ENCODE results near the gene PNKD.

PNKD gene

GRCh38 chr2:218345491-218346236, 75.3 kb downstream of the PNKD start:
- no peak for DNase-seq

DNA sequence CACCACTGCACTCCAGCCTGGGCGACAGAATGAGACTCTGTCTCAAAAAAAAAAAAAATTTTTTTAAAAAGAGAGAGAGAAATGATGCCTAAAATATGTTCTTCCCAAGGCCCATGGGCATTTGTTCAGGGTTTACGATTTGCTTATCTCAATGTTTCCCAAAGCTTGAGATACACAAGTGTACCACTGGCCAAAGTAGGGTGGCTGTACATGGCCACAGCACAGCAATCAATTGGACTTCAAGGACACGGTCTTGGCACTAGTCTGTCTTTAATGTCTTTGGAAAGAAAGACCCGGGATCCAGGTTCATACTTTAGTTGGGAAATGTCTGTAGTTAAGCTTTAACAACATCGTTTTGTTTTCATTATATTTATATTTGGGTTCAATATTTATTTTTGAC, 76.9 kb downstream of the PNKD start:
- no peak for DNase-seq

GRCh38 chr2:218354045-218354444, 83.7 kb downstream of the PNKD start:
- DNase-seq: no peak

DNA sequence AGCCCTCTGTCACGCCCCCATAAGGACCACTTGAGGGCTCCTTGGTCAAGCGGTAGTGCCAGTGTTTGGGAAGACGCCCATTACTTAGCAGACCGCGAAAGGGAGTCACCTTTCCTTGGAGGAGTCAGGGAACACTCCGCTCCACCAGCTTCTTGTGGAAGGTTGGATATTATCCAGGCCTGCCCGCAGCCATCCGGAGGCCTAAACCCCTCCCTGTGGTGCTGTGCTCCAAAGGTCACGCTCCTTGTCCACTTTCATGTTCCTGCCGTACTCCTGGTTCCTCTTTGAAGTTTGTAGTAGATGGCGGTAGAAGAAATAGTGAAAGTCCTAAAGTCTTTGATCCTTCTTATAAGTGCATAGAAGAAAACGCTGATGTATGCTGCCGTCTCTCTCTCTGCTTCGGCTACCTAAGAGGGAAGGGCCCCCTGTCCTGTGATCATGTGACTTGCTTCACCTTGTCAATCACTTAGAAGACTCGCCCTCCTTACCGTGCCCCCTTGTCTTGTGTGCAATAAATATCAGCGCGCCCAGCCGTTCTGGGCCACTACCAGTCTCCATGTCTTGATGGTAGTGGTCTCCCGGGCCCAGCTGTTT, 84.6 kb downstream of the PNKD start:
- no peak for DNase-seq

DNA sequence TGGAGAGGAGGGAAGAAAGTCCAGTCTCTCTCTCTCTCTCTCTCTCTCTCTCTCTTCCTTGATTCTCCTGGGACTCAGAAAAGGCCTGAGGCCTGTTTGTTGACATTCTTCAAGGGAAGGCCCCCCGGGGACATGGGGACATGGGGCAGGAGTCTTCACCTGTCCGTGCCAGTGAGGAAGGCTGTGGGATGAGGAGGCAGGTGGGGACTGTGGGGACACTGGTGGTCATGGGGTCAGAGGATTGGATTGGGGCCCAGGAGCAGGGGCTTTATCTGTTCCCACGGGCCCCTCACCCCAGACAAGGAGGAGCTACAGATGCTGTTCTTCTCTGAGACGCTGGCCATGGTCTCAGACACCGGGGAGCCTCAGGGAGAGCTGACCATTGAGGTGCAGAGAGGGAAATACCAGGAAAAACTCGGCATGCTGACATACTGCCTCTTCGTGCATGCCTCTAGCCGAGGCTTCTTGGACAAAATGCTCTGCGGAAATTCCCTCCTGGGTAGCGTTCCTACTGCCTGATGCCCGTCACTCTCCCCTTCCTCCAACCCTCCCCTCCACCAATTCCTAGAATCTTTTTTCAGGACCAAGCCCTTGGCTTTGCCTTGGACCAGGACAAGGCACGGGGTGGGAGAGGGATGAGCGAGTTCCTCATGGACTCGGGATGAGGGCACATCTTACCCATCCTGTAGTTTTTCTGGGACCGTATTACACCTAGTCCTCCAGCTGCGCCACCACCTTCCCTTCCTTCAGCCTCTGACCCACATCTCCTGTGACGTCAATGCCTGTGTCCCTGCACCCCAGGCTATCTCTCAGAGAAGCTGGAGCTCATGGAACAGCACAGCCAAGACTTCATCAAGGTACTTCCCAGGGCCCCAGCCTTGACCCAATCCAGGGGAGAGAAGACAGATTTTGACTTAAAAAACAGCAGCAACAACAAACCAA, 87.2 kb downstream of the PNKD start:
- no peak for DNase-seq

- peak; percentile 51 for DNase-seq
These were observed 90.1 kb downstream of the PNKD start for GRCh38 chr2:218360453-218360852.

DNA sequence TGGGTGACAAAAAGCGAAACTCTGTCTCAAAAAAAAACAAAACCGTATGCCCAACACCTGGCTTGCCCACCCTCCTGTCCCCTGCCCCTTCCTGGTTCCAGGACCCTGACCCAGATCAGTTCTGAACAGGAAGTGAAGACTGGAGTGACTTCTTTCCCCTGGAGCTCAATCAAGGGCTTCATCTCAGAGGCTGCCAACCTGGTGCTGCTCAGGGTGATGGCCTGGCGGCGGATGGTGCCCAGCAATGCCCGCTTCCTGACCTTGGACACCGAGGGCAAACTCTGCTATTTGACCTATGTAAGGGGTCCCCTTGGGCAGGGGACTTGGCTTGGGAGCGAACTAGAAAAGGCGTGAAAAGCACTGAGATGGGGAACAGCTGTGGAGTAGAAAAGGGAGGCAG, 92.3 kb downstream of the PNKD start:
- DNase-seq: no peak

- no peak for DNase-seq
These were observed 93.4 kb downstream of the PNKD start for GRCh38 chr2:218363736-218364135.

DNA sequence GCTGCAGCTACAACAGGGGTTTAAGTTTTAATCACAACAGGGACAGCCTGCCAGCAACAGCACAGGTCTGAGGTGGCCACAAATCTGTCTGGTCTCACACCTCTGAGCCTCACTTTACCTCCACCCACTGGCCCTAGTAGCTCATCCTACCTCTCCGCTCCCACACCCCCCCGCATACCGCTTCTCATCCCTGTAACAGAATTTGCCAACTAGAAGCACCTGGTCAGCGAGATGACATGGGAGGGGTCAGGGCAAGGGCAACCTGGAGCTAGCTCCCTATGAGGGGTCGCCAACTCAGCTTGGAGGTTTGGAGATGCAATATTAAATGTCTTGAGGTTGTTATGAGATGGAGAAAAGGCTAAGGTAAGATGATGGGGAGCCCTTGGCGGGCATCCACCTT, 93.9 kb downstream of the PNKD start:
- no peak for DNase-seq

GRCh38 chr2:218366621-218367414, 96.5 kb downstream of the PNKD start:
- no peak for DNase-seq

- peak; percentile 89 for DNase-seq
These were observed 97.3 kb downstream of the PNKD start for GRCh38 chr2:218367415-218368149.

- DNase-seq: no peak
These were observed 97.8 kb downstream of the PNKD start for GRCh38 chr2:218368150-218368528.

DNA sequence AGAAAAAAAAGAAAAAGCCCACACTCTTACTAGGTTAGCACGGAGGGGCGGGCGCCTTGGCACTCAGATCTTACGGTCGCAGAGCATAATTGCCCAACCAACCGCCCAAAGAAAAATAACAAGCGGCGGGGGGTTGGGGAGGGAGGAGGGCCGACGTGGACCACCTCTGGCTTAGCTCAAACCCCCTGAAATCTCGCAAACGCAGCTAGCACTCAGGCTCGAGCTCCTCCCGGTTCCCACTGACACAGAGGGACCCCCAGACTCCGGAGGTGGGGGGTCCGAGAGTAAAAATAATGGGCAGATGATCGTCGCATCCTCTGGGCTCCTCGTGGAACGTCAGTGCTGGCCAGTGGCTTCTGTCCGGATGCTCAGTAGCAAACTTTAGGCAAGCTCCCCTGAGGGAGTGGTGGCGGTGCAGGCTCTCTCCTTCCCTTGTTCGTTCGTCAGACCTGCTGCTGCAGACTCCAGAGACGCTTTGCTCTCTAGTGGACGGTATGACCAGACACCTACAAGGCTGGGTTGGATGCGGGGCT, 98.4 kb downstream of the PNKD start:
- peak; percentile 51 for DNase-seq

DNA sequence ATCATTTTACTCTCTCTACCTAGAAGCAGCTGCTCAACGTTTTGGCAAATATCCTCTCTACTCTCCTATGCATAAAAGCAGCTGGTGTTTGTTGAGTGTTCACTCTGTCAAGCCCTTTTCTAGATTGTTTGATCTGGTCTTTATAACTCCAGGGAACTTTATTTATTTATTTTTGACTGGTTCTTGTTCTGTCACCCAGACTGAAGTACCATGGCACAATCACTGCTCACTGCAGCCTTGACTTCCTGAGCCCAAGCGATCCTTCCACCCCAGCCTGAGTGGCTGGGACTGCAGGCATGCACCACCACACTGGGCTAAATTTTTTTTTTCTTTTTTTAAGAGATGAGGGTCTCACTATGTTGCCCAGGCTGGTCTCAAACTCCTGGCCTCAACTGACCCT, 99.0 kb downstream of the PNKD start:
- no peak for DNase-seq

DNA sequence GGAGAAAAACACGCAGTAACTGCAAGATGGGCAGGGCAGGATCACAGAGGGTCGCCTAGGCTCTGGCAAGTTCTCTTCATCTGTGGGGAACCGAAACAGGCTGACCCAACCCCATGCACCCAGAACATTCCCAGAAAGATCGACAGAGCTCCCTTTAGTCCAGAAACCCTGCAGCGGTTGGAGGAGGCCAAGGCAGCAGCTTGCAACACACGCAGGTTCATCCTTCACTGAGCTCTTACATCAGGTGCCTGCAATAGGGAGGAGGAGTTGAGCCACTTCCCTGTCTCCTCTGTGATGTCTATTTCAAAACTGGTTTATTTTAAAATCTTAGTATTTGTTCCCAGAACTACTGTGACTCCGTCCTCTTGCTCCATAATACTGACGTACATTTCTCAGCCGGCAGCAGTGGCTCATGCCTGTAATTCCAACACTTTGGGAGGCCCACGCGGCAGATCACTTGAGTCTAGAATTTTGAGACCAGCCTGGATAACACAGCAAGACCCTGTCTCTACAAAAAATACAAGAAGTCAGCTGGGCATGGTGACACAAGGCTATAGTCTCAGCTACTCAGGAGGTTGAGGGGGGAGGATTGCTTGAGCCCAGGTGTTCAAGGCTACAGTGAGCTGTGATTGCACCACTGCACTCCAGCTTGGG, 100.2 kb downstream of the PNKD start:
- DNase-seq: peak; percentile 75

DNA sequence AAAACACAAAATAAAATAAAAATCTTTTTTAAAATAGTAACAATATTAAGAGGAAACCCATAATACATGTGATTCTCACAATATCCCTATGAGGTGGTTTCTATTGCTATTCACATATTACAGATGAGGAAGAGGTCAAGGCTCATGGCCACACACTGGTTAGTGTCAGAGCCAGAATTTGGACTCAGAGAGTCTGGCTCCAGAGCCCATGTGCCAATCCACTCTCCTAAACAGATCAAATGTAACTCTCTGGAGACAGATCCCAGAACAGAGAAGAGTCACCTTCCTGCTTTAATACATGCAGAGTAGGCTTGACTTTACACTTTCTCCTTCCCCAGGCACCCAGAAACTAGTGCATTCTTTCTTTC, 101.6 kb downstream of the PNKD start:
- no peak for DNase-seq

- DNase-seq: no peak
These were observed 104.5 kb downstream of the PNKD start for GRCh38 chr2:218374795-218375194.

GRCh38 chr2:218375212-218375611, 104.9 kb downstream of the PNKD start:
- DNase-seq: no peak

DNA sequence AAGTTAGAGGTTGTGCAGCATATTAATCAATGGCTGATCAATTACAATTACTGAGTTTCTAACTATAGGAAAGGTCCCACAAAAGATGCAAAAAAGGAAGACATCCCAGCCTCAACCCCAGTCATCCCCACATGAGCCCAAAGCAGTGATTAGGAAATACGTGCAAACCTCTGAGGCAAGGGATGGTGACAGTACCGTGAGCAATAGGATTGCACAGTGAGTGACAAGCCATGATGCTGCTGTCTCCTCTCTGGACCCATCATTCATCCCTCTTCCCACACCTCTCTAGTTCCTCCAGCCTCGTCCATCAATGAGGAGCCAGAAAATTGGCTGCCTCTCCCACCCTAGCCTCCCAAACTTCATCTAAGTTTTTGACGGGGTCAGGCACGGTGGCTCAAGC, 107.7 kb downstream of the PNKD start:
- peak; percentile 64 for DNase-seq

GRCh38 chr2:218381916-218382366, 111.6 kb downstream of the PNKD start, which contains the start of gene SLC11A1:
TSS of gene SLC11A1 (plus strand) at chr2:218382273. CDS start at chr2:218382369, 96 bp downstream.
- DNase-seq: peak; percentile 81

DNA sequence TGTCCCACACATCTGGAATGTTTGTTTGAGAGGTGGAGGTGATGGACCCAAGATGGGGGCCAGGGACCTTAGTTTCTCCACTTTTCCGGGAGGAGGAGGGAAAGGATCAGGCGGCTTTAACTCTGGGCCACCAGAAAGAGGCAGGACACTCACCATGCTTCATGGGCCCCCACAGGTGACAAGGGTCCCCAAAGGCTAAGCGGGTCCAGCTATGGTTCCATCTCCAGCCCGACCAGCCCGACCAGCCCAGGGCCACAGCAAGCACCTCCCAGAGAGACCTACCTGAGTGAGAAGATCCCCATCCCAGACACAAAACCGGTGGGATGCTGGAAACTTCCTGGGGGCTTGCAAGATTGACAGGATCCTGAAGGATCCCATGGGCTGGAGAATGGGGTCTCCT, 112.5 kb downstream of the PNKD start:
- DNase-seq: no peak

Data from CD4-positive, alpha-beta T cell treated with Interleukin-15 for 1 hour (primary cell).